HEK293 (cell line): ENCODE measurements around the gene ITPKB.

Source experiments
- CTCF ChIA-PET: fragments of 350-600 bp; formaldehyde crosslinking; extraction: SDS; loops from one replicate; lab custom pipeline; 2021; ENCODE audit warnings: antibody characterized with exemption; lab: Yijun Ruan, JAX
- POLR2A ChIA-PET: fragments of 300-600 bp; formaldehyde crosslinking; extraction: SDS; loops from one replicate; lab custom pipeline; 2020; ENCODE audit warnings: antibody characterized with exemption, inconsistent platforms; lab: Yijun Ruan, JAX
- H3K27ac ChIP-seq: fragments of 200-500 bp; sonication (Bioruptor generic); 2 replicates; pipeline ENCODE4 v1.5.1; 2014; ENCODE audit warnings: low read depth, low read length, control low read depth, inconsistent platforms; ENCODE audit errors: extremely low read depth
- H3K36me3 ChIP-seq, 2 experiments: fragments of 200-500 bp in 1 of 2; sonication (Bioruptor generic) in 1 of 2; 1 replicate in 1 of 2; 2 replicates in 1 of 2; pipeline ENCODE4 v1.5.1; 2014 to 2017; ENCODE audit warnings: inconsistent platforms in 2 of 2, low read length in 2 of 2; ENCODE audit not compliant: control insufficient read depth in 2 of 2, insufficient read depth in 1 of 2
- H3K4me1 ChIP-seq: fragments of 200-500 bp; sonication (Bioruptor generic); 2 replicates; pipeline ENCODE4 v1.5.1; 2014; ENCODE audit warnings: mild to moderate bottlenecking, low read length, inconsistent platforms; ENCODE audit not compliant: control insufficient read depth, insufficient read depth
- H3K4me3 ChIP-seq: 2 replicates; pipeline ENCODE4 v1.5.1; 2011; ENCODE audit warnings: low read depth, mild to moderate bottlenecking, control low read depth, low read length, moderate library complexity
- H3K9me3 ChIP-seq: fragments of 200-500 bp; sonication (Bioruptor generic); 2 replicates; pipeline ENCODE4 v1.5.1; 2014; ENCODE audit warnings: low read depth, low read length, inconsistent platforms; ENCODE audit not compliant: control insufficient read depth, insufficient read depth
- BCL11B ChIP-seq: fragments of 450-650 bp; formaldehyde crosslinking; IDR thresholded peaks from 2 replicates; pipeline ENCODE4 v1.5.1; 2016; ENCODE audit warnings: low read depth, missing biosample characterization, missing genetic modification characterization
- BCL6B ChIP-seq: fragments of 450-650 bp; formaldehyde crosslinking; IDR thresholded peaks from 2 replicates; pipeline ENCODE4 v1.5.1; 2017; ENCODE audit warnings: missing biosample characterization, missing genetic modification characterization
- EGR2 ChIP-seq: fragments of 450-650 bp; formaldehyde crosslinking; IDR thresholded peaks from 2 replicates; pipeline ENCODE4 v1.5.1; 2016; ENCODE audit warnings: low read depth, missing biosample characterization, missing genetic modification characterization
- KLF1 ChIP-seq: fragments of 450-650 bp; formaldehyde crosslinking; IDR thresholded peaks from 2 replicates; pipeline ENCODE4 v1.5.1; 2016; ENCODE audit warnings: missing biosample characterization, missing genetic modification characterization
- ZIC2 ChIP-seq: fragments of 450-650 bp; formaldehyde crosslinking; IDR thresholded peaks from 2 replicates; pipeline ENCODE4 v1.5.1; 2016; ENCODE audit warnings: missing biosample characterization, missing genetic modification characterization
- ZNF114 ChIP-seq: fragments of 450-650 bp; formaldehyde crosslinking; IDR thresholded peaks from 2 replicates; pipeline ENCODE4 v1.5.0; 2017; ENCODE audit warnings: missing biosample characterization, missing genetic modification characterization
- ZNF132 ChIP-seq: fragments of 450-650 bp; formaldehyde crosslinking; IDR thresholded peaks from 2 replicates; pipeline ENCODE4 v1.5.1; 2017; ENCODE audit warnings: missing biosample characterization, missing genetic modification characterization, borderline replicate concordance
- ZNF146 ChIP-seq: fragments of 450-650 bp; formaldehyde crosslinking; IDR thresholded peaks from 2 replicates; pipeline ENCODE4 v1.5.1; 2016; ENCODE audit warnings: missing biosample characterization, missing genetic modification characterization
- ZNF148 ChIP-seq: fragments of 450-650 bp; formaldehyde crosslinking; IDR thresholded peaks from 2 replicates; pipeline ENCODE4 v1.5.0; 2017; ENCODE audit warnings: missing biosample characterization, missing genetic modification characterization, borderline replicate concordance
- ZNF221 ChIP-seq: fragments of 450-650 bp; formaldehyde crosslinking; IDR thresholded peaks from 2 replicates; pipeline ENCODE4 v1.5.1; 2017; ENCODE audit warnings: missing biosample characterization, missing genetic modification characterization, borderline replicate concordance
- ZNF311 ChIP-seq: fragments of 450-650 bp; formaldehyde crosslinking; IDR thresholded peaks from 2 replicates; pipeline ENCODE4 v1.5.1; 2017; ENCODE audit warnings: missing biosample characterization, missing genetic modification characterization, borderline replicate concordance
- ZNF366 ChIP-seq: fragments of 450-650 bp; formaldehyde crosslinking; conservative IDR thresholded peaks from 2 replicates; pipeline ENCODE4 v1.5.1; 2016; ENCODE audit warnings: missing biosample characterization, missing genetic modification characterization
- ZNF37A ChIP-seq: fragments of 450-650 bp; IDR thresholded peaks from 2 replicates; pipeline ENCODE4 v1.5.1; 2018; ENCODE audit warnings: missing biosample characterization, missing genetic modification characterization
- ZNF510 ChIP-seq: fragments of 450-650 bp; formaldehyde crosslinking; IDR thresholded peaks from 2 replicates; pipeline ENCODE4 v1.5.1; 2018; ENCODE audit warnings: mild to moderate bottlenecking, missing genetic modification characterization, missing biosample characterization; ENCODE audit not compliant: insufficient replicate concordance
- ZNF513 ChIP-seq: fragments of 450-650 bp; IDR thresholded peaks from 2 replicates; pipeline ENCODE4 v1.5.1; 2018; ENCODE audit warnings: missing biosample characterization, missing genetic modification characterization
- ZNF521 ChIP-seq: fragments of 450-650 bp; formaldehyde crosslinking; IDR thresholded peaks from 2 replicates; pipeline ENCODE4 v1.5.1; 2017; ENCODE audit warnings: missing biosample characterization, mild to moderate bottlenecking, missing genetic modification characterization
- ZNF548 ChIP-seq: fragments of 450-650 bp; formaldehyde crosslinking; IDR thresholded peaks from 2 replicates; pipeline ENCODE4 v1.5.1; 2016; ENCODE audit warnings: missing biosample characterization, missing genetic modification characterization
- ZNF571 ChIP-seq: fragments of 450-650 bp; formaldehyde crosslinking; IDR thresholded peaks from 2 replicates; pipeline ENCODE4 v1.5.0; 2017; ENCODE audit warnings: missing biosample characterization, missing genetic modification characterization
- ZNF621 ChIP-seq: fragments of 450-650 bp; formaldehyde crosslinking; IDR thresholded peaks from 2 replicates; pipeline ENCODE4 v1.5.1; 2017; ENCODE audit warnings: missing biosample characterization, missing genetic modification characterization
- ZNF624 ChIP-seq: fragments of 450-650 bp; formaldehyde crosslinking; IDR thresholded peaks from 2 replicates; pipeline ENCODE4 v1.5.1; 2017; ENCODE audit warnings: missing biosample characterization, missing genetic modification characterization
- ZNF626 ChIP-seq: fragments of 450-650 bp; sonication (Bioruptor Pico); formaldehyde crosslinking; IDR thresholded peaks from 2 replicates; pipeline ENCODE4 v1.5.1; 2018; ENCODE audit warnings: missing biosample characterization, missing genetic modification characterization, inconsistent platforms
- ZNF701 ChIP-seq: fragments of 450-650 bp; formaldehyde crosslinking; IDR thresholded peaks from 2 replicates; pipeline ENCODE4 v1.5.1; 2016; ENCODE audit warnings: missing biosample characterization, missing genetic modification characterization
- ZNF776 ChIP-seq: fragments of 450-650 bp; formaldehyde crosslinking; IDR thresholded peaks from 2 replicates; pipeline ENCODE4 v1.5.0; 2017; ENCODE audit warnings: missing biosample characterization, missing genetic modification characterization, borderline replicate concordance
- TF ChIP-seq, protein P1 (sequence below): fragments of 450-650 bp; formaldehyde crosslinking; IDR thresholded peaks from 2 replicates; pipeline ENCODE4 v1.5.1; 2017; ENCODE audit warnings: missing biosample characterization, missing genetic modification characterization
- TF ChIP-seq, protein P2 (sequence below): fragments of 450-650 bp; formaldehyde crosslinking; IDR thresholded peaks from 2 replicates; pipeline ENCODE4 v1.5.1; 2016; ENCODE audit warnings: missing biosample characterization, missing genetic modification characterization
- TF ChIP-seq, protein P3 (sequence below): fragments of 450-650 bp; formaldehyde crosslinking; IDR thresholded peaks from 2 replicates; pipeline ENCODE4 v1.5.1; 2016; ENCODE audit warnings: missing biosample characterization, missing genetic modification characterization
- TF ChIP-seq, protein P4 (sequence below): fragments of 450-650 bp; formaldehyde crosslinking; IDR thresholded peaks from 2 replicates; pipeline ENCODE4 v1.5.1; 2016; ENCODE audit warnings: missing biosample characterization, missing genetic modification characterization, low read depth

Gene ITPKB

DNA sequence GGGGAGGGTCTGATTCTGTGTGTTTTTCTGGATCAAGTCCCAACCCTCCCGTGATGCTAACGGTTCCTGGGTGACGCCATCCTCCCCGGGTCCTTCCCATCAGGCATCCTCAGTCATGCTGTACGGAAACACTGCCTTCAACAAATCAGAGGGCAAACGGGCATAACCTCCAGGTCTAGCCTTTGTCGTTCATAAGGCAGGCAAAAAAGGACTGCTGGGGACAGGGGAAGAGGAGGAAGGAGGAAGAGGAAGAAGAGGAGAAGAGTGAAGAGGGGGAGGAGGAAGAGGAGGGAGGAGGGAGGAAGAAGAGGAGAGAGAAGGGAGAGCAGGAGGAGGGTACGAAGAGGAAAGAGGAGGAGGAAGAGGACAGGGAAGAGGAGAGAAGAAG lies 84.4 kb downstream of the ITPKB start:
- ChIA-PET POLR2A (interaction anchor here (0.6 to 0.8 kb wide), 2 partner anchors 12 to 56 kb away, joined by 3 to 5 read pairs; no protein-coding TSS in a partner anchor), CTCF (interaction anchor here (1.3 kb wide), 1 partner anchor 46 kb away, joined by 4 read pairs; no protein-coding TSS in a partner anchor)
- Histone ChIP-seq H3K9me3 (no peaks in the 10 kb centered on the region), H3K27ac (no peak overlapping the region), H3K36me3 (no peaks in the 10 kb centered on the region), H3K4me3 (no peak overlapping the region), H3K4me1 (peaks cover 21% of the 10 kb centered on the region)
- TF ChIP-seq, protein P1, sequence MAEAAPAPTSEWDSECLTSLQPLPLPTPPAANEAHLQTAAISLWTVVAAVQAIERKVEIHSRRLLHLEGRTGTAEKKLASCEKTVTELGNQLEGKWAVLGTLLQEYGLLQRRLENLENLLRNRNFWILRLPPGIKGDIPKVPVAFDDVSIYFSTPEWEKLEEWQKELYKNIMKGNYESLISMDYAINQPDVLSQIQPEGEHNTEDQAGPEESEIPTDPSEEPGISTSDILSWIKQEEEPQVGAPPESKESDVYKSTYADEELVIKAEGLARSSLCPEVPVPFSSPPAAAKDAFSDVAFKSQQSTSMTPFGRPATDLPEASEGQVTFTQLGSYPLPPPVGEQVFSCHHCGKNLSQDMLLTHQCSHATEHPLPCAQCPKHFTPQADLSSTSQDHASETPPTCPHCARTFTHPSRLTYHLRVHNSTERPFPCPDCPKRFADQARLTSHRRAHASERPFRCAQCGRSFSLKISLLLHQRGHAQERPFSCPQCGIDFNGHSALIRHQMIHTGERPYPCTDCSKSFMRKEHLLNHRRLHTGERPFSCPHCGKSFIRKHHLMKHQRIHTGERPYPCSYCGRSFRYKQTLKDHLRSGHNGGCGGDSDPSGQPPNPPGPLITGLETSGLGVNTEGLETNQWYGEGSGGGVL: peak; percentile 74
- TF ChIP-seq, protein P2, sequence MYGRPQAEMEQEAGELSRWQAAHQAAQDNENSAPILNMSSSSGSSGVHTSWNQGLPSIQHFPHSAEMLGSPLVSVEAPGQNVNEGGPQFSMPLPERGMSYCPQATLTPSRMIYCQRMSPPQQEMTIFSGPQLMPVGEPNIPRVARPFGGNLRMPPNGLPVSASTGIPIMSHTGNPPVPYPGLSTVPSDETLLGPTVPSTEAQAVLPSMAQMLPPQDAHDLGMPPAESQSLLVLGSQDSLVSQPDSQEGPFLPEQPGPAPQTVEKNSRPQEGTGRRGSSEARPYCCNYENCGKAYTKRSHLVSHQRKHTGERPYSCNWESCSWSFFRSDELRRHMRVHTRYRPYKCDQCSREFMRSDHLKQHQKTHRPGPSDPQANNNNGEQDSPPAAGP (tag by site-specific recombination): peak; percentile 11; the same call in 1 of the 2 replicates
- TF ChIP-seq KLF1 (tag by site-specific recombination): 0 out of 2 replicates have a peak, but pooled peaks have one; percentile 7
- no peak for TF ChIP-seq ZNF510 (tag by site-specific recombination)
- TF ChIP-seq ZIC2 (tag by site-specific recombination): peak; percentile 82
- TF ChIP-seq ZNF571 (tag by site-specific recombination): peak; percentile 97; the same call in 1 of the 2 replicates
- TF ChIP-seq ZNF626: no peak
- TF ChIP-seq ZNF221 (tag by site-specific recombination): no peak
- TF ChIP-seq, protein P3, sequence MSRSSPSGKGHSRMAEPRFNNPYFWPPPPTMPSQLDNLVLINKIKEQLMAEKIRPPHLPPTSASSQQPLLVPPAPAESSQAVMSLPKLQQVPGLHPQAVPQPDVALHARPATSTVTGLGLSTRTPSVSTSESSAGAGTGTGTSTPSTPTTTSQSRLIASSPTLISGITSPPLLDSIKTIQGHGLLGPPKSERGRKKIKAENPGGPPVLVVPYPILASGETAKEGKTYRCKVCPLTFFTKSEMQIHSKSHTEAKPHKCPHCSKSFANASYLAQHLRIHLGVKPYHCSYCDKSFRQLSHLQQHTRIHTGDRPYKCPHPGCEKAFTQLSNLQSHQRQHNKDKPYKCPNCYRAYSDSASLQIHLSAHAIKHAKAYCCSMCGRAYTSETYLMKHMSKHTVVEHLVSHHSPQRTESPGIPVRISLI (tag by site-specific recombination): no peak
- TF ChIP-seq ZNF521: peak; percentile 89; the same call in 1 of the 2 replicates
- 0 out of 2 replicates have a peak, but pooled peaks have one; percentile 62 for TF ChIP-seq ZNF311 (tag by site-specific recombination)
- TF ChIP-seq ZNF114 (tag by site-specific recombination): 0 out of 2 replicates have a peak, but pooled peaks have one; percentile 67
- no peak for TF ChIP-seq ZNF132 (tag by site-specific recombination)
- peak; percentile 81 for TF ChIP-seq ZNF776 (tag by site-specific recombination)
- peak; percentile 46; the same call in 1 of the 2 replicates for TF ChIP-seq BCL6B (tag by site-specific recombination)
- no peak for TF ChIP-seq ZNF146 (tag by site-specific recombination)
- TF ChIP-seq, protein P4, sequence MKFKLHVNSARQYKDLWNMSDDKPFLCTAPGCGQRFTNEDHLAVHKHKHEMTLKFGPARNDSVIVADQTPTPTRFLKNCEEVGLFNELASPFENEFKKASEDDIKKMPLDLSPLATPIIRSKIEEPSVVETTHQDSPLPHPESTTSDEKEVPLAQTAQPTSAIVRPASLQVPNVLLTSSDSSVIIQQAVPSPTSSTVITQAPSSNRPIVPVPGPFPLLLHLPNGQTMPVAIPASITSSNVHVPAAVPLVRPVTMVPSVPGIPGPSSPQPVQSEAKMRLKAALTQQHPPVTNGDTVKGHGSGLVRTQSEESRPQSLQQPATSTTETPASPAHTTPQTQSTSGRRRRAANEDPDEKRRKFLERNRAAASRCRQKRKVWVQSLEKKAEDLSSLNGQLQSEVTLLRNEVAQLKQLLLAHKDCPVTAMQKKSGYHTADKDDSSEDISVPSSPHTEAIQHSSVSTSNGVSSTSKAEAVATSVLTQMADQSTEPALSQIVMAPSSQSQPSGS: no peak
- peak; percentile 98 for TF ChIP-seq ZNF513 (tag by site-specific recombination)
- TF ChIP-seq ZNF621 (tag by site-specific recombination): 0 out of 2 replicates have a peak, but pooled peaks have one; percentile 90
- TF ChIP-seq EGR2 (tag by site-specific recombination): peak; percentile 83; the same call in 1 of the 2 replicates
- TF ChIP-seq ZNF624: 0 out of 2 replicates have a peak, but pooled peaks have one; percentile 35
- TF ChIP-seq ZNF37A (tag by site-specific recombination): no peak
- TF ChIP-seq BCL11B: no peak
- peak; percentile 93 for TF ChIP-seq ZNF366 (tag by site-specific recombination)
- peak; percentile 90 for TF ChIP-seq ZNF148 (tag by site-specific recombination)
- 0 out of 2 replicates have a peak, but pooled peaks have one; percentile 44 for TF ChIP-seq ZNF701 (tag by site-specific recombination)
- TF ChIP-seq ZNF548 (tag by site-specific recombination): peak; percentile 44; the same call in 1 of the 2 replicates
